Kidney glomerular epithelial cell (primary cell): ENCODE measurements around the gene CEP170B.
"Not testable (repeated sequence)": the region's sequence is repeated elsewhere in the genome, so short reads cannot be mapped to it uniquely, and the experiment has no call there.

Source experiments
- DNase-seq: peaks from one replicate; lab custom pipeline; 2025; lab: John Stamatoyannopoulos, UW

Gene CEP170B

DNA sequence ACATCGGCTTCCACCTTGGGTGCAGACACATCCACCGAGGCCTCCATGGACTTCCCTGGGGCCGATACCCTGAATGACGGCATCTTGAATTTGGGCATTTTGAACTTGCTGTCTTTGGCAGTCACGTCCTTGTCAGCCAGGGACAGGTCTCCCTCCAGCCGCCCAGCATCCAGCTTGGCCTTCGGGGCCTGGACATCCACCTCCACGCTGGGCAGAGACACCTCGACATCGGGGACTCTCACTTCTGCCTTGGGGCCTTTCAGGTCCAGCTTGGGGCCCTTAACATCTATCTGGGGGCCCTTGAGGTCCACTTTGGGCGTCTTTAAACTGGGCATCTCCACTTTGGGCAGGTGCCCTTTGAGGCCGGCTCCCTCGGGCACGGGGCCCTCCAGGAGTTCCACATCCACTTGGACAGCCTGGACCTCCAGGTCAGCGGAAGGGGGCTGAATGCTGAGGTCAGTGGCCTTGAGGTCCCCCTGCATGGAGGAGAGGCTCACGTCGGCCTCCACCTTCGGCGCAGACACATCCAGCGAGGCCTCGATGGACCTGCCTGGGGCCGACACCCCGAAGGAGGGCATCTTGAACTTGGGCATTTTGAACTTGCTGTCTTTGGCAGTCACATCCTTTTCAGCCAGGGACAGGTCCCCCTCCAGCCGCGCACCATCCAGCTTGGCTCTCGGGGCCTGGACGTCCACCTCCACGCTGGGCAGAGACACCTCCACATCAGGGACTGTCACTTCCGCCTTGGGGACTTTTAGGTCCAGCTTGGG is 79.6 kb downstream of the CEP170B start:
- DNase-seq: not testable (repeated sequence)

DNA sequence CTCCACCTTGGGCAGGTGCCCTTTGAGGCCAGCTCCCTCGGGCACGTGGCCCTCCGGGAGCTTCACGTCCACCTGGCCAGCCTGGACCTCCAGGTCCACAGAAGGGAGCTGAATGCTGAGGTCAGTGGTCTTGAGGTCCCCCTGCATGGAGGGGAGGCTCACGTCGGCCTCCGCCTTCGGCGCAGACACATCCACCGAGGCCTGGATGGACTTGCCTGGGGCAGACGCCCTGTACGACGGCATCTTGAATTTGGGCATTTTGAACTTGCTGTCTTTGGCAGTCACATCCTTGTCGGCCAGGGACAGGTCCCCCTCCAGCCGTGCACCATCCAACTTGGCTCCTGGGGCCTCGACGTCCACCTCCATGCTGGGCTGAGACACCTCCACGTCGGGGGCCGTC is 80.2 kb downstream of the CEP170B start:
- DNase-seq: not testable (repeated sequence)
